ENCODE data around the gene FOXI2. TPM values are rescaled to one million over a fixed set of nuclear protein-coding genes. Genes with fewer than 3 reads are reported as not detected.

The FOXI2 gene
- total RNA-seq, 4 donors from 2014 or later = 0.14 TPM; not detected in 3

- Histone ChIP-seq H3K4me3 (no peak overlapping the region), H3K27me3 (no peaks in the 10 kb centered on the region), H3K4me1 (peaks cover 0 to 6% (median 0%) of the 10 kb centered on the region in 4 donors), H3K9me3 (no peaks in the 10 kb centered on the region), H3K27ac (no peak overlapping the region), H3K36me3 (no peaks in the 10 kb centered on the region)
- in situ Hi-C loops (cut with MboI; ENCODE audit: low pct_ligation_motif_present in 1 of 4, low pct_unique_long_range_greater_than_20kb in 1 of 4, low sequenced_read_pairs in 3 of 4) (no loop called here), intact Hi-C loops (cut with DNase I; ENCODE audit: low total_unique reads) (no loop called here)
- no peak for DNase-seq
- TF ChIP-seq CTCF (IDR thresholded peaks at IDR 0.05) = no peak
- TF ChIP-seq EP300 (IDR thresholded peaks at IDR 0.05; ENCODE audit: low read depth) = no peak
- no peak for TF ChIP-seq POLR2AphosphoS5 (IDR thresholded peaks at IDR 0.05)
- TF ChIP-seq POLR2A (IDR thresholded peaks at IDR 0.05) = no peak
- 36 to 43% methylated on average over 7 to 10 of the region's 10 CpGs for WGBS, 2 donors (ENCODE audit: low coverage in 1 of 2)
These were observed 38.0 kb downstream of the FOXI2 start for GRCh38 chr10:127774766-127775559.

GRCh38 chr10:127776816-127777215, 39.8 kb downstream of the FOXI2 start:
- WGBS, 2 donors (ENCODE audit: low coverage in 1 of 2) = 48% methylated on average over 2 of the region's 2 CpGs; no CpG with 5 or more reads in 1 of the 2 donors
- H3K27ac ChIP-seq = no peak overlapping the region
- no peak for TF ChIP-seq POLR2A (IDR thresholded peaks at IDR 0.05)
- TF ChIP-seq POLR2AphosphoS5 (IDR thresholded peaks at IDR 0.05) = no peak
- TF ChIP-seq CTCF (IDR thresholded peaks at IDR 0.05) = no peak
- TF ChIP-seq EP300 (IDR thresholded peaks at IDR 0.05; ENCODE audit: low read depth) = no peak
- intact Hi-C loops (cut with DNase I; ENCODE audit: low total_unique reads) = no loop called here
- H3K4me3 ChIP-seq = no peak overlapping the region
- no peaks in the 10 kb centered on the region for H3K27me3 ChIP-seq
- no peak for DNase-seq
- H3K9me3 ChIP-seq = no peaks in the 10 kb centered on the region
- in situ Hi-C loops (cut with MboI; ENCODE audit: low pct_ligation_motif_present in 1 of 4, low pct_unique_long_range_greater_than_20kb in 1 of 4, low sequenced_read_pairs in 3 of 4) = no loop called here
- no peaks in the 10 kb centered on the region for H3K36me3 ChIP-seq
- H3K4me1 ChIP-seq = peaks cover 0 to 6% (median 0%) of the 10 kb centered on the region in 4 donors

- in situ Hi-C loops (cut with MboI; ENCODE audit: low pct_ligation_motif_present in 1 of 4, low pct_unique_long_range_greater_than_20kb in 1 of 4, low sequenced_read_pairs in 3 of 4) (no loop called here), intact Hi-C loops (cut with DNase I; ENCODE audit: low total_unique reads) (no loop called here)
- Histone ChIP-seq H3K4me3 (no peak overlapping the region), H3K9me3 (no peaks in the 10 kb centered on the region), H3K36me3 (no peaks in the 10 kb centered on the region), H3K4me1 (no peaks in the 10 kb centered on the region), H3K27ac (no peak overlapping the region), H3K27me3 (no peaks in the 10 kb centered on the region)
- TF ChIP-seq EP300 (IDR thresholded peaks at IDR 0.05; ENCODE audit: low read depth) (no peak), POLR2AphosphoS5 (IDR thresholded peaks at IDR 0.05) (no peak), POLR2A (IDR thresholded peaks at IDR 0.05) (no peak)
- DNase-seq = no peak
- 37 to 75% methylated on average over 1 of the region's 1 CpG for WGBS, 2 donors (ENCODE audit: low coverage in 1 of 2)
These were observed 44.4 kb downstream of the FOXI2 start for GRCh38 chr10:127781412-127781811.

GRCh38 chr10:127787873-127788272, 50.9 kb downstream of the FOXI2 start:
- no peak overlapping the region for H3K4me3 ChIP-seq
- H3K4me1 ChIP-seq = no peaks in the 10 kb centered on the region
- no peak overlapping the region for H3K27ac ChIP-seq
- 81 to 87% methylated on average over 2 of the region's 2 CpGs for WGBS, 2 donors (ENCODE audit: low coverage in 1 of 2)
- no peak for TF ChIP-seq POLR2AphosphoS5 (IDR thresholded peaks at IDR 0.05)
- no peak for TF ChIP-seq EP300 (IDR thresholded peaks at IDR 0.05; ENCODE audit: low read depth)
- TF ChIP-seq CTCF (IDR thresholded peaks at IDR 0.05) = no peak
- TF ChIP-seq POLR2A (IDR thresholded peaks at IDR 0.05) = no peak
- intact Hi-C loops (cut with DNase I; ENCODE audit: low total_unique reads) = no loop called here
- DNase-seq = no peak
- H3K27me3 ChIP-seq = no peaks in the 10 kb centered on the region
- H3K9me3 ChIP-seq = no peaks in the 10 kb centered on the region
- H3K36me3 ChIP-seq = no peaks in the 10 kb centered on the region
- in situ Hi-C loops (cut with MboI; ENCODE audit: low pct_ligation_motif_present in 1 of 4, low pct_unique_long_range_greater_than_20kb in 1 of 4, low sequenced_read_pairs in 3 of 4) = no loop called here

Data from transverse colon (tissue), 4 donors.